ENCODE results near the gene MCCC1.

The MCCC1 gene

GRCh38 chr3:183018421-183019192 is 80.7 kb downstream of the MCCC1 start:
- TF ChIP-seq ZBTB7A (IDR thresholded peaks at IDR 0.05; ENCODE audit: low read depth), result no peak
- TF ChIP-seq TAF1 (IDR thresholded peaks at IDR 0.05; ENCODE audit: low read depth), result no peak
- TF ChIP-seq CREB1 (IDR thresholded peaks at IDR 0.05; ENCODE audit: low read depth), result no peak
- no peak for TF ChIP-seq YY1 (IDR thresholded peaks at IDR 0.05; ENCODE audit: low read depth)
- no peak for TF ChIP-seq TEAD4 (IDR thresholded peaks at IDR 0.05)
- no peak for TF ChIP-seq EGR1 (IDR thresholded peaks at IDR 0.05)
- TF ChIP-seq, protein P1, sequence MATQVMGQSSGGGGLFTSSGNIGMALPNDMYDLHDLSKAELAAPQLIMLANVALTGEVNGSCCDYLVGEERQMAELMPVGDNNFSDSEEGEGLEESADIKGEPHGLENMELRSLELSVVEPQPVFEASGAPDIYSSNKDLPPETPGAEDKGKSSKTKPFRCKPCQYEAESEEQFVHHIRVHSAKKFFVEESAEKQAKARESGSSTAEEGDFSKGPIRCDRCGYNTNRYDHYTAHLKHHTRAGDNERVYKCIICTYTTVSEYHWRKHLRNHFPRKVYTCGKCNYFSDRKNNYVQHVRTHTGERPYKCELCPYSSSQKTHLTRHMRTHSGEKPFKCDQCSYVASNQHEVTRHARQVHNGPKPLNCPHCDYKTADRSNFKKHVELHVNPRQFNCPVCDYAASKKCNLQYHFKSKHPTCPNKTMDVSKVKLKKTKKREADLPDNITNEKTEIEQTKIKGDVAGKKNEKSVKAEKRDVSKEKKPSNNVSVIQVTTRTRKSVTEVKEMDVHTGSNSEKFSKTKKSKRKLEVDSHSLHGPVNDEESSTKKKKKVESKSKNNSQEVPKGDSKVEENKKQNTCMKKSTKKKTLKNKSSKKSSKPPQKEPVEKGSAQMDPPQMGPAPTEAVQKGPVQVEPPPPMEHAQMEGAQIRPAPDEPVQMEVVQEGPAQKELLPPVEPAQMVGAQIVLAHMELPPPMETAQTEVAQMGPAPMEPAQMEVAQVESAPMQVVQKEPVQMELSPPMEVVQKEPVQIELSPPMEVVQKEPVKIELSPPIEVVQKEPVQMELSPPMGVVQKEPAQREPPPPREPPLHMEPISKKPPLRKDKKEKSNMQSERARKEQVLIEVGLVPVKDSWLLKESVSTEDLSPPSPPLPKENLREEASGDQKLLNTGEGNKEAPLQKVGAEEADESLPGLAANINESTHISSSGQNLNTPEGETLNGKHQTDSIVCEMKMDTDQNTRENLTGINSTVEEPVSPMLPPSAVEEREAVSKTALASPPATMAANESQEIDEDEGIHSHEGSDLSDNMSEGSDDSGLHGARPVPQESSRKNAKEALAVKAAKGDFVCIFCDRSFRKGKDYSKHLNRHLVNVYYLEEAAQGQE (IDR thresholded peaks at IDR 0.05; ENCODE audit: low read depth), result no peak
- TF ChIP-seq USF1 (IDR thresholded peaks at IDR 0.05), result no peak
- no peak for TF ChIP-seq CEBPB (IDR thresholded peaks at IDR 0.05)
- TF ChIP-seq MAX (IDR thresholded peaks at IDR 0.05), result no peak
- TF ChIP-seq FOXM1 (IDR thresholded peaks at IDR 0.05; ENCODE audit: borderline replicate concordance, low read depth), result no peak
- TF ChIP-seq EP300 (IDR thresholded peaks at IDR 0.05; ENCODE audit: borderline replicate concordance), result no peak
- no peak for TF ChIP-seq NFIC (IDR thresholded peaks at IDR 0.05)
- no peak for TF ChIP-seq RAD21 (IDR thresholded peaks at IDR 0.05; ENCODE audit: low read depth)
- no peak for TF ChIP-seq TCF12 (IDR thresholded peaks at IDR 0.05; ENCODE audit: low read depth)

DNA sequence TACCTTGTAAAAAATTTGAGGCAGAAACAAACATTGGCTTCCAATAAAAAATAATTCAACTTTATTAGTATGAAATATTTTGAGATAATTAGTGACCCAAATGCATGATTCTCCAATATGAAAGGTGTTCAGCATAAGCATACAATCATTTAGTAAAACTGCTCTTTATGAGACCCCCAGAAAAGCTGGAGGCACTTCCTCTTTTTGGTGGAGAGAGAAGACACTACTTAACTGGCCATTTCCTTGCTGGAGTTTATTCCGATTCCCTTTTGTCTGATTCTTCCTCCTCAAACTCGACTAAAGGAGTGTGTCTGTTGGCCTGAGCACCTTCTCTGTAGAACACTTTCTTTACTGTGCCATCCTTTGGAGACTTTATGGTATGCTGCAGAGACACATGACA is 84.1 kb downstream of the MCCC1 start:
- TF ChIP-seq TAF1 (IDR thresholded peaks at IDR 0.05; ENCODE audit: low read depth) (no peak), CREB1 (IDR thresholded peaks at IDR 0.05; ENCODE audit: low read depth) (no peak), ZBTB7A (IDR thresholded peaks at IDR 0.05; ENCODE audit: low read depth) (no peak), FOXM1 (IDR thresholded peaks at IDR 0.05; ENCODE audit: borderline replicate concordance, low read depth) (no peak)

DNA sequence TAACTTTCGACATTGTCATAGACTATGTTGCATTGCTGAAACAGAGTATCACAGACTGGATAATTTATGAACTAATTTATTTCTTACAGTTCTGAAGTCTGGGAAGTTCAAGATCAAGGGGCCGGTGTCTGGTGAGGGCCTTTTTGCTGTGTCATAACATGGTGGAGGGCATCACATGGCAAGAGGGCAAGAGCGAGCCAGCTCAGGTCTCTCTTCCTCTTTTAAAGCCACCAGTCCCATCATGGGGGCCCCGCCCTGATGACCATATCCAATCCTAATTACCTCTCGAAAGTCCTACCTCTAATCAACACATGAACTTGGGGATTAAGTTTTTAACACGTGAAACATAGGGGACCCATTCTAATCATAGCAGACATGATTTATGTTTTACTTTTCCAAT is 85.4 kb downstream of the MCCC1 start:
- TF ChIP-seq EGR1 (IDR thresholded peaks at IDR 0.05) (no peak), USF1 (IDR thresholded peaks at IDR 0.05) (no peak), CREB1 (IDR thresholded peaks at IDR 0.05; ENCODE audit: low read depth) (no peak)

DNA sequence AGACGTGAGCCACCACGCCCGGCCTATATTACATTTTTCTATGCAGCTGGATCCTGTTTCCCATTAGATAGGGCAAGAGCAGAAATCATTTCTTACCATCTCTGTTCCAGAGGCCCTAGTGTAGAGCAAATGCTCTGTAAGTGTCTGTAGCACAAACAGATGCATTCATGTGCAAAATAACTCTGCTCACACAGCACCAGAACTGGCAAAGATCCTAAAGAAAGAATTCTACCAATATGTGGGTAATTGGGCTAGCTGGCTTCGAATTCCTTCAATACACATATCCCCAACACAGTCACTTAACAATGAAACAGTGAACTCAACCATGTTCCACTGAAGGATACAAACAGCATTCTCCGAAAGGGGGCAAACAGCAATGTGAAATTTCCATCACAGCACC is 86.2 kb downstream of the MCCC1 start:
- no peak for TF ChIP-seq EP300 (IDR thresholded peaks at IDR 0.05; ENCODE audit: borderline replicate concordance)

- no peak for TF ChIP-seq YY1 (IDR thresholded peaks at IDR 0.05; ENCODE audit: low read depth)
- no peak for TF ChIP-seq TCF12 (IDR thresholded peaks at IDR 0.05; ENCODE audit: low read depth)
- TF ChIP-seq ZBTB7A (IDR thresholded peaks at IDR 0.05; ENCODE audit: low read depth), result no peak
- no peak for TF ChIP-seq USF1 (IDR thresholded peaks at IDR 0.05)
- no peak for TF ChIP-seq CREB1 (IDR thresholded peaks at IDR 0.05; ENCODE audit: low read depth)
- no peak for TF ChIP-seq TAF1 (IDR thresholded peaks at IDR 0.05; ENCODE audit: low read depth)
- TF ChIP-seq EP300 (IDR thresholded peaks at IDR 0.05; ENCODE audit: borderline replicate concordance), result no peak
- TF ChIP-seq, protein P1 (IDR thresholded peaks at IDR 0.05; ENCODE audit: low read depth), result no peak
- TF ChIP-seq RAD21 (IDR thresholded peaks at IDR 0.05; ENCODE audit: low read depth), result no peak
- TF ChIP-seq TEAD4 (IDR thresholded peaks at IDR 0.05), result no peak
- TF ChIP-seq FOXM1 (IDR thresholded peaks at IDR 0.05; ENCODE audit: borderline replicate concordance, low read depth), result no peak
- no peak for TF ChIP-seq NFIC (IDR thresholded peaks at IDR 0.05)
- TF ChIP-seq CEBPB (IDR thresholded peaks at IDR 0.05), result no peak
- TF ChIP-seq MAX (IDR thresholded peaks at IDR 0.05), result no peak
- TF ChIP-seq EGR1 (IDR thresholded peaks at IDR 0.05), result no peak
Observed at GRCh38 chr3:183008800-183009199, 90.5 kb downstream of the MCCC1 start.

DNA sequence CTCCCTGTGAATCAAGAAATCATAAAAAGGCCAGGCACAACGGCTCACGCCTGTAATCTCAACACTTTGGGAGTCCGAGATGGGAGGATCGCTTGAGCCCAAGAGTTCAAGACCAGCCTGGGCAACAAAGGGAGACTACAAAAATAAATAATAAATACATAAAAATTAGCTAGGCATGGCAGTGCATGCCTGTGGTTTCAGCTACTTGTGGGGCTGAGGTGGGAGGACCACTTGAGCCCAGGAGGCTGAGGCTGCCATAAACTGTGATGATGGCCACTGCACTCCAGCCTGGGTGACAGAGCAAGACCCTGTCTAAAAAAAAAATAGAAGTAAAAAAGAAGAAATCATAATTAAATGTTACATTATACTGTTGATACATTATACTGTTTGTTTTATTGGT is 91.0 kb downstream of the MCCC1 start:
- TF ChIP-seq, protein P1 (IDR thresholded peaks at IDR 0.05; ENCODE audit: low read depth), result no peak
- TF ChIP-seq MAX (IDR thresholded peaks at IDR 0.05) (no peak), EP300 (IDR thresholded peaks at IDR 0.05; ENCODE audit: borderline replicate concordance) (no peak), EGR1 (IDR thresholded peaks at IDR 0.05) (no peak), CEBPB (IDR thresholded peaks at IDR 0.05) (no peak)
